Measurements from ENCODE around the gene NDUFAF5.
A peak's percentile ranks its signal among the peaks of the same experiment; 100 is the strongest.

- TF ChIP-seq CTCF (IDR thresholded peaks at IDR 0.05 in 8 of 11, conservative IDR thresholded peaks at IDR 0.05 in 3 of 11) (peak in 9 of 11 experiments; percentile 22 to 72 (median 57)), POLR2AphosphoS5 (IDR thresholded peaks at IDR 0.05) (no peak)
Measured at GRCh38 chr20:13819885-13820645, 35.2 kb downstream of the NDUFAF5 start.
